HCT116 (cell line): ENCODE measurements around the gene KRTAP1-3. TPM values are rescaled to one million over a fixed set of nuclear protein-coding genes. Genes with fewer than 3 reads are reported as not detected.

Source experiments
- ATAC-seq: fragments of 200-7000 bp; cut with Tn5 transposase; 2 replicates; pipeline ENCODE4 v1.9.1; 2020; ENCODE audit warnings: mild to moderate bottlenecking, moderate library complexity
- BruUV-seq: library from RNA; stranded (reverse); fragments of 400-500 nt; replicated peaks from 2 replicates; lab custom pipeline; 2021; lab: Mats Ljungman, UMichigan
- CTCF ChIA-PET: fragments of 300-600 bp; sonication (Branson Sonifier 250); formaldehyde crosslinking; loops from one replicate; lab custom pipeline; 2021; ENCODE audit warnings: antibody characterized with exemption; lab: Charles Lee
- POLR2A ChIA-PET: fragments of 300-600, 350-600 bp; sonication (Branson Sonifier 250); formaldehyde crosslinking; loops from one replicate; lab custom pipeline; 2021; ENCODE audit warnings: antibody characterized with exemption; lab: Charles Lee
- RAD21 ChIA-PET, 2 experiments: fragments of 300-600 bp; sonication (Branson Sonifier 250); formaldehyde crosslinking; loops; one replicate each; lab custom pipeline; 2023; ENCODE audit warnings: low total read pairs in 2 of 2; ENCODE audit not compliant: uncharacterized antibody in 2 of 2, unreplicated experiment in 2 of 2, low non-redundant PET in 1 of 2; lab: Charles Lee
- DNase-seq: peaks from one replicate; pipeline ENCODE4 v3.0.0-alpha.2; 2010; ENCODE audit warnings: low read depth, low spot score
- H2AFZ ChIP-seq: fragments of 200-600 bp; shearing (Covaris generic), sonication (generic); 2 replicates; pipeline ENCODE4 v1.6.1; 2017; ENCODE audit warnings: low read depth, mixed run types, mixed read lengths, antibody characterized with exemption, low read length; ENCODE audit not compliant: poor library complexity, severe bottlenecking
- H3K27ac ChIP-seq: 2 replicates; pipeline ENCODE4 v1.5.1; 2012; ENCODE audit warnings: low read depth, low read length
- H3K27me3 ChIP-seq: fragments of 200-600 bp; sonication (generic); 2 replicates; pipeline ENCODE4 v1.6.1; 2016; ENCODE audit warnings: mixed run types, low read length, mixed read lengths; ENCODE audit not compliant: insufficient read depth
- H3K36me3 ChIP-seq, 2 experiments: fragments of 200-500 bp in 1 of 2; fragments of 200-600 bp in 1 of 2; sonication (Bioruptor generic) in 1 of 2; sonication (generic) in 1 of 2; 2 replicates each; pipeline versions ENCODE4 v1.5.1 to v1.6.1; 2014 to 2016; ENCODE audit warnings: low read length in 2 of 2, inconsistent platforms in 1 of 2, mixed read lengths in 1 of 2, mixed run types in 1 of 2; ENCODE audit not compliant: insufficient read depth in 2 of 2, control insufficient read depth in 1 of 2
- H3K4me1 ChIP-seq, 2 experiments: fragments of 200-600 bp in 1 of 2; sonication (generic) in 1 of 2; 2 replicates each; pipeline versions ENCODE4 v1.5.1 to v1.6.1; 2012 to 2017; ENCODE audit warnings: low read length in 2 of 2, inconsistent platforms in 1 of 2, mild to moderate bottlenecking in 1 of 2, mixed read lengths in 1 of 2, mixed run types in 1 of 2, moderate library complexity in 1 of 2; ENCODE audit not compliant: insufficient read depth in 2 of 2, control insufficient read depth in 1 of 2
- H3K4me2 ChIP-seq: fragments of 200-600 bp; sonication (generic); 2 replicates; pipeline ENCODE4 v1.6.1; 2017; ENCODE audit warnings: mixed run types, low read length, mixed read lengths
- H3K4me3 ChIP-seq, 2 experiments: fragments of 200-600 bp in 1 of 2; sonication (generic) in 1 of 2; replicated peaks in 1 of 2; 2 replicates each; pipeline ENCODE4 v1.5.1; 2011 to 2016; ENCODE audit warnings: low read length in 2 of 2, control low read depth in 1 of 2, low read depth in 1 of 2, mild to moderate bottlenecking in 1 of 2, mixed read lengths in 1 of 2, mixed run types in 1 of 2
- H3K79me2 ChIP-seq: fragments of 200-600 bp; sonication (generic); 2 replicates; pipeline ENCODE4 v1.6.1; 2017; ENCODE audit warnings: mild to moderate bottlenecking, mixed run types, low read length, moderate library complexity, mixed read lengths; ENCODE audit not compliant: insufficient read depth
- H3K9ac ChIP-seq: fragments of 200-600 bp; sonication (generic); 2 replicates; pipeline ENCODE4 v1.6.1; 2016; ENCODE audit warnings: low read length, mixed read lengths
- H3K9me2 ChIP-seq: fragments of 200-600 bp; sonication (generic), shearing (Covaris generic); 2 replicates; pipeline ENCODE4 v1.6.1; 2017; ENCODE audit warnings: mixed run types, mild to moderate bottlenecking, moderate library complexity; ENCODE audit not compliant: insufficient read depth
- H3K9me3 ChIP-seq, 2 experiments: fragments of 200-500 bp in 1 of 2; fragments of 200-600 bp in 1 of 2; sonication (Bioruptor generic) in 1 of 2; sonication (generic) in 1 of 2; 2 replicates each; pipeline ENCODE4 v1.6.1; 2014 to 2017; ENCODE audit warnings: low read length in 2 of 2, mixed read lengths in 2 of 2, inconsistent platforms in 1 of 2, low read depth in 1 of 2, mild to moderate bottlenecking in 1 of 2, mixed run types in 1 of 2, moderate library complexity in 1 of 2; ENCODE audit not compliant: control insufficient read depth in 1 of 2, insufficient read depth in 1 of 2
- H4K20me1 ChIP-seq: fragments of 200-600 bp; sonication (generic), shearing (Covaris generic); 2 replicates; pipeline ENCODE4 v1.6.1; 2017; ENCODE audit warnings: mixed run types, mild to moderate bottlenecking, moderate library complexity; ENCODE audit not compliant: insufficient read depth
- CBX3 ChIP-seq: IDR thresholded peaks from 2 replicates; pipeline ENCODE4 v1.6.1; 2012; ENCODE audit warnings: low read depth
- CEBPB ChIP-seq: IDR thresholded peaks from 2 replicates; pipeline ENCODE4 v1.6.1; 2012; ENCODE audit warnings: low read depth
- EZH2phosphoT487 ChIP-seq: fragments of 200-600 bp; IDR thresholded peaks from 2 replicates; pipeline ENCODE4 v1.6.1; 2018; ENCODE audit warnings: antibody characterized with exemption, borderline replicate concordance
- POLR2A ChIP-seq: IDR thresholded peaks from 2 replicates; pipeline ENCODE4 v1.7.0; 2011; ENCODE audit warnings: borderline replicate concordance; ENCODE audit not compliant: insufficient read depth, insufficient read length; ENCODE audit errors: extremely low read depth
- SRF ChIP-seq: IDR thresholded peaks from 2 replicates; pipeline ENCODE4 v1.6.1; 2012; ENCODE audit warnings: low read depth
- TCF7L2 ChIP-seq: IDR thresholded peaks from 2 replicates; pipeline ENCODE4 v1.7.0; 2011; ENCODE audit warnings: borderline replicate concordance, inconsistent platforms; ENCODE audit not compliant: insufficient read depth, insufficient read length; ENCODE audit errors: extremely low read depth
- ZBTB33 ChIP-seq: IDR thresholded peaks from 2 replicates; pipeline ENCODE4 v1.6.1; 2011; ENCODE audit warnings: mild to moderate bottlenecking, low read length, moderate library complexity; ENCODE audit not compliant: insufficient replicate concordance; ENCODE audit errors: extremely low read depth
- ZFX ChIP-seq: fragments of 450-650 bp; IDR thresholded peaks from 2 replicates; pipeline ENCODE4 v1.6.1; 2017
- intact Hi-C: fragments of 100-400 bp; cut with micrococcal nuclease; formaldehyde crosslinking; loops from 2 replicates; pipeline ENCODE4 v1.10.0; 2022
- total RNA-seq: library from RNA; stranded (reverse); gene quantifications from one replicate; pipeline ENCODE4 v1.2.1, GENCODE V29; 2021; ENCODE audit not compliant: unreplicated experiment
- TF ChIP-seq, protein P1 (sequence below): IDR thresholded peaks from 2 replicates; pipeline ENCODE4 v1.6.1; 2012
- TF ChIP-seq, protein P2 (sequence below): IDR thresholded peaks from 2 replicates; pipeline ENCODE4 v1.6.1; 2012; ENCODE audit warnings: low read depth

KRTAP1-3 gene
- total RNA-seq, 1 experiment from 2014 or later, result not detected

- TF ChIP-seq ZBTB33, result no peak
These were observed 37.1 kb upstream of the KRTAP1-3 start (continued) for GRCh38 chr17:41071606-41072360.

DNA sequence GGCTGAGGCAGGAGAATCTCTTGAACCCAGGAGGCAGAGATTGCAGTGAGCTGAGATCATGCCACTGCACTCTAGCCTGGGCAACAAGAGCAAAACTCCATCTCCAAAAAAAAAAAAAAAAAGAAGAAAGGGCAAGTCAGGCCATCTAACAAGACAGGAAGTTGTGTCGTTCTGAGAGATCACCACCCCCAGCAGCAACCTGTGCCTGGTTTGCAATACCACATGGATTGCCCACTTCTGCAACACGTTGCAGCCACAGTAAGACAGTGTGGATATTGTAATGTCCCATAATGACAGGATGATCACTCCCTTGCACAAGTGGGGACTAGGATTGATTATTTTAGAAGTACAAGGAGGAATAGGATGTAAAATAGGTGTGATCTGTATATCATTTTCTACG, 34.4 kb upstream of the KRTAP1-3 start:
- Histone ChIP-seq H3K36me3 (peaks cover 0 to 51% of the 10 kb centered on the region in 2 experiments; a peak in 2 of 4 replicates), H4K20me1 (no peaks in the 10 kb centered on the region), H3K9me3 (no peaks in the 10 kb centered on the region; a peak in 1 of 4 replicates), H3K4me2 (no peak overlapping the region), H2AFZ (no peak overlapping the region), H3K4me1 (peaks cover 9 to 69% of the 10 kb centered on the region in 2 experiments), H3K9ac (no peak overlapping the region), H3K4me3 (no peak overlapping the region), H3K79me2 (peaks cover 10% of the 10 kb centered on the region), H3K9me2 (no peaks in the 10 kb centered on the region), H3K27ac (no peak overlapping the region), H3K27me3 (no peaks in the 10 kb centered on the region)
- no peak for DNase-seq
- TF ChIP-seq, protein P1, sequence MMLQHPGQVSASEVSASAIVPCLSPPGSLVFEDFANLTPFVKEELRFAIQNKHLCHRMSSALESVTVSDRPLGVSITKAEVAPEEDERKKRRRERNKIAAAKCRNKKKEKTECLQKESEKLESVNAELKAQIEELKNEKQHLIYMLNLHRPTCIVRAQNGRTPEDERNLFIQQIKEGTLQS, result no peak
- no peak for TF ChIP-seq ZFX
- TF ChIP-seq ZBTB33, result no peak
- no peak for TF ChIP-seq POLR2A
- no peak for TF ChIP-seq EZH2phosphoT487
- TF ChIP-seq SRF, result no peak
- TF ChIP-seq, protein P2, sequence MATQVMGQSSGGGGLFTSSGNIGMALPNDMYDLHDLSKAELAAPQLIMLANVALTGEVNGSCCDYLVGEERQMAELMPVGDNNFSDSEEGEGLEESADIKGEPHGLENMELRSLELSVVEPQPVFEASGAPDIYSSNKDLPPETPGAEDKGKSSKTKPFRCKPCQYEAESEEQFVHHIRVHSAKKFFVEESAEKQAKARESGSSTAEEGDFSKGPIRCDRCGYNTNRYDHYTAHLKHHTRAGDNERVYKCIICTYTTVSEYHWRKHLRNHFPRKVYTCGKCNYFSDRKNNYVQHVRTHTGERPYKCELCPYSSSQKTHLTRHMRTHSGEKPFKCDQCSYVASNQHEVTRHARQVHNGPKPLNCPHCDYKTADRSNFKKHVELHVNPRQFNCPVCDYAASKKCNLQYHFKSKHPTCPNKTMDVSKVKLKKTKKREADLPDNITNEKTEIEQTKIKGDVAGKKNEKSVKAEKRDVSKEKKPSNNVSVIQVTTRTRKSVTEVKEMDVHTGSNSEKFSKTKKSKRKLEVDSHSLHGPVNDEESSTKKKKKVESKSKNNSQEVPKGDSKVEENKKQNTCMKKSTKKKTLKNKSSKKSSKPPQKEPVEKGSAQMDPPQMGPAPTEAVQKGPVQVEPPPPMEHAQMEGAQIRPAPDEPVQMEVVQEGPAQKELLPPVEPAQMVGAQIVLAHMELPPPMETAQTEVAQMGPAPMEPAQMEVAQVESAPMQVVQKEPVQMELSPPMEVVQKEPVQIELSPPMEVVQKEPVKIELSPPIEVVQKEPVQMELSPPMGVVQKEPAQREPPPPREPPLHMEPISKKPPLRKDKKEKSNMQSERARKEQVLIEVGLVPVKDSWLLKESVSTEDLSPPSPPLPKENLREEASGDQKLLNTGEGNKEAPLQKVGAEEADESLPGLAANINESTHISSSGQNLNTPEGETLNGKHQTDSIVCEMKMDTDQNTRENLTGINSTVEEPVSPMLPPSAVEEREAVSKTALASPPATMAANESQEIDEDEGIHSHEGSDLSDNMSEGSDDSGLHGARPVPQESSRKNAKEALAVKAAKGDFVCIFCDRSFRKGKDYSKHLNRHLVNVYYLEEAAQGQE, result no peak
- no peak for TF ChIP-seq CEBPB
- no peak for TF ChIP-seq TCF7L2
- TF ChIP-seq CBX3, result no peak
- CTCF ChIA-PET, result no interaction called here
- intact Hi-C loops, result no loop called here
- RAD21 ChIA-PET, result no interaction called here
- POLR2A ChIA-PET, result no interaction called here
- ATAC-seq, result no peak
- no TSS peak for BruUV-seq
